GM21528 (cell line): ENCODE measurements around the gene PRKCA.
"Not testable (repeated sequence)": the region's sequence is repeated elsewhere in the genome, so short reads cannot be mapped to it uniquely, and the experiment has no call there.

Experiments
- ATAC-seq: cut with Tn5 transposase; IDR thresholded peaks from one replicate; pipeline ENCODE4 v1.9.1; 2021; ENCODE audit warnings: mild to moderate bottlenecking, moderate library complexity; ENCODE audit not compliant: unreplicated experiment, low FRiP score

Gene PRKCA

DNA sequence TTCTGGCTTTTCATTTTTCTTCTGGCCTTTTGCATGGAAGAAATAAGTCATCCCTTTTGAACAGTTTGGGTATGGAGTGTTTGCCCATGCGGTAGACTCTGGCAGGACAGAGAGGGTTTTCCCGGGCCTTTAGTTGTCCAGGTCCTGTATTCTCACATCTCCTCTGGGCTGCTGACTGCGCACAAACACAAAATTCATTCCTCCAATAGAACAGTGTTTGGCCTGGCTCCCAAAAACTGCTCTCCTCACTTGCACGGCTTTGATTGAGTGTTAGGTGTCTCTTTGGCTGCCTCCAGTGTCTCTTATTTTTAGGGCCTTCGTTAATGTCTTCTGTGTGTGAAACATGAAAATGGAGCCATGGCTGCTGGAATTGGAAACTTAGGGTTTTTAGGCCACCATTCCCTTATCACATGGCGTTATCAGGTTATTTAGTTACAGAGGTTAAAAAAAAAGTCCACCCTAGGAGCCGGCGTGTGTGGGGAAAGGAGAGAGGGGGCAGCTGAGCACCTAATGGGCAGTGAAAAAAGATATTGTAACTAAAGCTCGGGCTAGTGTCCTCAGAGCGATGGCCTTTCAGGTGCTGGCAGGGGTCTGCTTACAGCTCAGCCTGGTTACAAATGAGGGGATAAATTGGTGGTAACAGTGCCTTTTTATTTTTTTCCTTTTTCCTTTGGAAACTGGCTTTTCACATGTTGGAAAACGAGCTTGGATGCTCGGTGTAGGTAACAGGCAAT, 47.3 kb downstream of the PRKCA start:
- no peak for ATAC-seq

DNA sequence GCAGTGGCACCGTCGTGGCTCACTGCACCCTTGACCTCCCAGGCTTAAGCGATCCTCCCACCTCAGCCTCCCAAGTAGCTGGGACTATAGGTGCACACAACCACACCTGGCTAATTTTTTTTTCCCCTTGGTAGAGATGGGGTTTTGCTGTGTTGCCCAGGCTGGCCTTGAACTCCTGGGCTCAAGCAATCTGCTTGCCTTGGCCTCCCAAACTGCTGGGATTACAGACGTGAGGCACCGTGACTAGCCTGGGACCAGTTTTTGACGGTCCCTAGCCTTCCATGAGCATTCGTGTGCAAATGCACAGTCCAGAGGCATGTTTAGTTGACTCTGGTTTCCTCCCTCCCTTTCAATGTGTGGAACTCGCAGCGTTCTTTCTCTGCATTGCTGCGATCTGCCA, 48.2 kb downstream of the PRKCA start:
- not testable (repeated sequence) for ATAC-seq

DNA sequence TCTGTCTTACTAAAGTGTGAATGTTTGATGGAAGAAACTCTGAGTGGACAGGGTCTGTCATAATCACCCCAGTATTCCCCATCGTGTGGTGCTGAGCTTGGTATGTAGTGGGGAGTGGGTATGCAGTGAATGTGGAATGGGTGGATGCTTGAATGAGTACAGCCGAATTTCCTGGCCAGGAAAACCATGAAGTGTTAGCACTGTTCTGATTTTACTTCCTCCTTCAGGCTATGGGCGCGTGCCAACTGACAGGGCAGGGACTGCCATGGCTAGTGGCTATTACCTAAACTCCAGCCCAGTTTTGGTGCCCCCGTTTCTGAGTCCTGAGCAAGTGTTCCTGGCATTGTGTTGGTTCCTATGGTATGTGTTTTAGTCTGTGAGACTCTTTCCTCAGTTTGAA, 48.6 kb downstream of the PRKCA start:
- ATAC-seq, result no peak

DNA sequence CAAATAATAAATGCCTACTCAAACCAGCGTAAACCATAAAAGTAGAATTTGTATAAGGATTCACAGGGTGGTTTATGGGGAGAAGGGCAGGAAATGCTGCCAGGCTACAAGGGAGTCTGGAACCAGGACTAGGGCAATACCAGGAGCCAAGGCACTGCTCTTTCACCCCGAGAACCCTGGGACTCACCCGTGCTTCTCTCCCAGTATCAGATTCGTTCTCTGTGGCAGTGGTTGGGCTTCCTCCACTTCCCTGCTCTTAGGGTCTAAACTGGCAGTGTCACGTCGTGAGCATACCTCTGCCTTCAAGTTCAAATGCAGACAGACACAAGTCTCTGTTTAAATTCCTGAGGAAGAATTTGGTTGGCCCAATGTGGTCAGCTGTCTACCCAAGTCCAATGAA, 49.3 kb downstream of the PRKCA start:
- ATAC-seq, result no peak

DNA sequence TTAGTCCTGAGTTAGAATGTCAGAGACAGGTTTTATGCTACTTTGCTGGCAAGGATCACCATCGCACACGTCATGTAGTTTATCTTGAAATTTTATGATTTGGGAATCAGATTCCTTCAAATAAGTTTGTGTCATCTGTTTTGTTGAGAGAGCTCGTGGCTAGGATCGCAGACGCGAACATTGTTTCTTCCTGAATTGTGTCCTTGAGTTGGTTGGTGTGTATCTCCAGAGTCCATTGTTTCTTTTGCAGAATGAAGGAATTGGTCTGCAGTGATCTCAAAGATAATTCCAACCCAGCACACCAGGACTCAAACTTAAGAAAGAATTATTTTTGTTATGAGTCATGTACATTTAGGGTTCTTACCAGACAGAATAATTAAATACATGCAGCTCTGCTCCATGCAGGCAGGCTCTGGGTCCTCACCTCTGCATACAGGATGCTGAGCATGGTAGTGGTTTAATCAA, 51.6 kb downstream of the PRKCA start:
- ATAC-seq, result no peak

DNA sequence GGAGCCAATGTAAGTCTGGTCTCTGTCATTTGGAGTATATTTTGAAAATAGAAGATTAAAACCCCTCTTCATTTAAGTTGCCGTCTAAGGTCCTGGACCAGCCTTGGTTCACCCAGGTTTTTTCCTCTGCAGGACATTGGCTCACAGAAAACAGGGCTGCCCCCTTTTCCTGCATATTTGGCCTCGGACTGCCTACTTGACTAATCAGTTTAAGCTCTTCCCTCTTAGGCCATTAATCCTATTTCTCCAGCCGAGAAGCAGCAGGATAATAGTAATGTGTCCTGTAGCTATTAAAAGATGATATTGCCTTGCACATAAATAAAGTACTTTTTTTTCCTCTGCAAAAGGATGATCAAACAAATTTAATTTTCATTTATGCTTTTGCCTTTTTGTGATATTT, 52.1 kb downstream of the PRKCA start:
- no peak for ATAC-seq

DNA sequence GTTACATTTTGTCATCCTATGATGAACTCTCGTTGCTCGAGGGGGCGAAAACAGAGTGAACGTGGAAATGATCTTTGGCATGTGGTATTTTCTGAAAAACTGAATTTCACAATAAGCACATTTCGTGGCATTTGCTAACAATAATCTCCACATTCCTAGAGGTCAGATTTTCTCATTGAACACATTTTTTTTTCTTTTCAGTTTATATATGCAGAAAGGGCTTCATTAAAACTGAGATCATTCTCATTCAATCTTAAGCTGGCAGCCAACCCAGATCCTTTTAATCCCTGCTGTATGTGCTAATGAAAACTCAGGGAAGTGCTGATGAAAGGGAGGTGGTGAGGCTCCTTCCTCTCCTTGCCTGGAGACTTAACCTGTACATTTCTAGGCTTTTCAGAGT, 52.6 kb downstream of the PRKCA start:
- no peak for ATAC-seq

DNA sequence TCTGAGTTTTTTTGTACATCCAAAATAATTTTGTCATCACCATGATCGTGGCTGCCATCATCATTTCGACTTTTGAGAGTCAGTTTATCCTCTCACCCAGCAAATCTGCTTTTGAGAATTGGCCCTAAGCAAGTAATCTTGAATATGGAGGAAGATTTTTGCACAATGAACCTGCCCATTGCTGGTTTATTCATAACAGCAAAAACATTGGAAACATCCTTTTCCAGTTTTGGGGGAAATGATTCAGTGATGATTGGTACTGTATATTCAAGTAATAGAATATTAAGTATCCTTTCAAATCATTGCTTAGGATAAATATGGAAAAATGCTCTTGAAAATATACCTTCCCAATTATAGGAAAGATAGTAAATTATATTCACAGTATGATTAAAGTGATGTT, 53.1 kb downstream of the PRKCA start:
- no peak for ATAC-seq

DNA sequence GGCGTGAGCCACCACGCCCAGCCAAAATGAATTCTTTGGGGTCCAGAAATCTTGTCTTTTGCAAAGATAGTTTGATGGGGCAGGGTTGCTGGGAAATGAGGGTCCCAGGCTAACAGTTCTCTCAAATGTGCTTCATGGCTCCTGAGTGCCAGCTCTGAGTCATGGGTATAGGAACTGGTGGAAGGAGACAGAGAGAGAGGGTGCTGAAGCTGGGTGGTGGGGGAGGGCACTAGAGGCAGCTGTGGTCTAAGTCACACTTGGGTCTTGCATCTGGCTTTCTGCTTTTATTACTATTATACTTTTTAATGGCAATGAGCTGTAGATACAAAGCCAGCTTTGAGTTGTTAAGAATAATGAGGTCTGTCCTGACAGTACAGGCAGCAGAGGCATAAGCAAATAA, 54.6 kb downstream of the PRKCA start:
- no peak for ATAC-seq

DNA sequence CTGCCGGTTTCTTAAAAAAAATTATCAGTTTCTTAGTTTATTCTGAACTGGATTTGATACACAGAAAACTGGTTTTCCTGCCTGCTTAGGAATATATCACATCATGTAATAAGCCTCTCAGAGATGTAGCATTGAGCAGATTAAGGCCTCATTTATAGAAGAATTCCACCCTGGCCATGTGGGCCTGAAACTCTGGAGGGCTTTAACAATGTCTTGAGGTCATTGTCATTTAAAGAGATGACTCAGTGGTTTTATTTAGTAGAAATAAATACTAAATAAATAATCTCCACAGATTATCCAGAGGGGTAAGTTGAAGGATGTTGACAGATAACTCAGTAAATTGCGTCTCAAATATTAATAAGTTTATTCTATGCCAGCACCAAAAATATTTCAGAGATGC, 56.9 kb downstream of the PRKCA start:
- ATAC-seq, result no peak

DNA sequence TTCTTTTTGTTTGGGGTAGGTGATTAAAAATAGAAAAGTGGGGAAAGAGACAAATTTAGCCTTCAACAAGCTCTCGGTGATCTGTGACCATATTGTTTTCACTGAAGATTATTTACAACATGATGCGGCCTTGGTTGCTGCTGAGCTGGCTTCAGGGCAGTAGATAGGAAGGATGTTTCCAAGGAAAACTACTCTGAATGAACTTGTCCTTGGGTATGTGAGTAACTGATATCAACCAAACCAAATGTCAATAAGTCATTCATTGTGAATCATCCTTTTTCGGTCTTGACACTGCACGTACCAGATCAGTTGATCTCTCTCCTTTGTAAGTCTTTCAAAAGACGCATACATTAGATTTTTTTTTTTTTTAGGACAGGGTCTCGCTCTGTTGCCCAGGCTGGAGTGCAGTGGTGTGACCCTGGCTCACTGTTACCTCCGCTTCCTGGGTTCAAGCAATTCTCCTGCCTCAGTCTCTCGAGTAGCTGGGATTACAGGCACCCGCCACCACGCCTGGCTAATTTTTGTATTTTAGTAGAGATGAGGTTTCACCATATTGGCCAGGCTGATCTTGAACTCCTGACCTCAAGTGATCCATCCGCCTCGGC, 58.6 kb downstream of the PRKCA start:
- ATAC-seq, result not testable (repeated sequence)

DNA sequence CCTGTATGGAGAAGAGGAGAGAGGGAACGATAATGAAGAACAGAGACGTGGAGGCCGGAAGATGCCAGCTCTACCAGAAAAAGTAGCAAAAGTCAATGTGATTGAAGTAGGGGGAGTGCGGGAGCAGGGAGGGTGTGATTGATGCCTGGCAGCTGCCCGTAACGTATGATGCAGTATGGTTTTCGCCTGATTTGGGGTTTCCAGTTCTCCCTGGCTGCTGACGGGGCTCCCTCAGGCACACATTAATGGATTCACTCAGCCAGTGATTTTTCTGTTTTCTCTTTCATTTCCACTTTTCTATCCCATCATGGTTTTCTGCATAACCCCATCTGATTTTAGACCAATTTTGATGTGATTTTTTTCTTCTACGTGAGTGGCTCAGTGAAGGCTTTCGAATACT, 62.1 kb downstream of the PRKCA start:
- no peak for ATAC-seq

DNA sequence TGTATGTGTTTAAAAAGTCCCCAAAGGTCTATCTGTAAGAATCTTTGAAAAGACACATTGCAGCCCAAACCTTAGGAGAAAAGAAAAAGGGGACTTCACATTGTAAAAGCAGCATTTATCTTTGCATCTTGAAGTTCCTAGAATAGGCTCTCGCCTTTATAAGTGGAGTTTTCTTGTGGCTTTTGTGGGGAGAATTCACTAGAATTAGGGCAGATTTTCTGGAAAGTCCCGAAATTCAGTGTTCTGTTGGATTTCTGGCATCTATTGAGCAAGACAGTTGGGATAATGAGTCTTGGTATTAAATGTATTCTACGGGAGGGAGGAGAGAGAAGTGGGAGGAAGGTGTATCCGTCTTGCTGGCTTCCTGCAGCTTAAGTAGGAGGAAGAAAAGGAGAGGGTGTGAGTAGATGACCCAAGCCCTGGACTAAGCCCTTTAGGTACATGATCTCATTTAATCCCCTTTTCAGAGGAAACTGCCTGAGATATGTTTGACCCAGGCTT, 62.6 kb downstream of the PRKCA start:
- no peak for ATAC-seq

DNA sequence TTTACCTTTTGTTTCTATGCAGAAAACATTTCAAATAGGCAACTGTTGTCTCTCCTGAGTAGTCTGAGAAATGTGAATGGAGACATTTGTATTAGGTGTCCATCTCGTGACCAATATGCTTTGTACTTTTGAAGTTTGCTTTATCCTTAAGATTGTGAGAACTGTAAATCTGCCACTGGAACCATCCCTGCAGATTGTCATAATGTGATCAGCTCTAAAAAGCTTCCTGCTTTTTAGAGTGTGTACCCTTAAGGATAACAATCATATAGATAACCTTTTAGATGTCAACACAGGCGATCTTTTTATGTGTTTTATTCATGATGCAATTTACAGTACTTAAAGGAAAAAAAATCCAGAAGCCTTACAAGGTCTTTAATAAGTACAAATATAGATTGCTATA, 63.5 kb downstream of the PRKCA start:
- no peak for ATAC-seq

DNA sequence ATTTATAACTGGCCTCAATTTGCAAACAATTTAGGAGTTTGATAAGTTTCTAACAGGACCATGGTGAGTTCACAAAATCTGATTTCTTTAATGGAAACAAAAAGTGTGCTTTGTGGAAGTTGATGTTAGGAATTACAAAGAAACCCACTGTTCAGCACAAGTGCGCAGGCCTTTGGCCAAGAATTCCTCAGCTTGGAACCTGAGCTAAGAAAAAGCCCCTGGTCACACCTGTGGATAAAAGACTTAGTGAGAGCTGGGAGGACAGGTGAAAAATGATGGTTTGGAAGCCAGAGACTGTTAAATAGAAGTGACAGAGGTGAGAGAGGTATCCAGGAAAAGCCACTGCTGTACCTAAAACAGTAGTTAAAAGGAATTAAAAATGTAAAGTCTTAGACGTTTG, 64.7 kb downstream of the PRKCA start:
- no peak for ATAC-seq

DNA sequence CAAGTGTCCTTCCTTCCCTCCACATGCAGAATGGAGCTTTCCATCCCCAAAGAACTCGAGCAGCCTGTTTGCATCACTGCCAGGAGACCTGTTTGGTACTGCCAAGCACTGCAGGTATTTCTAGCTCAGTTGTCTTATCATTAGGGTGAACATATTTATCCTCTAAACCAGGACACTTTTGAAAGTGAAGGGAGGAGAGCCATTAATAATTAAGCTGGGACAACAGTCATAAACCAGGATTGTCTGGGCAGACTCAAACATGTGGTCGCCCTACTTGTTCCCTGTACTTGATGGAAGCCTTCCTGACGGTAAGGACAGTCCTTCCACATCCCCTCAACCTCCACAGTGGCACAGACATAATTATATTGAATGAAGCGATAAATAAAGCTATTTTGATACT, 67.4 kb downstream of the PRKCA start:
- ATAC-seq, result no peak

DNA sequence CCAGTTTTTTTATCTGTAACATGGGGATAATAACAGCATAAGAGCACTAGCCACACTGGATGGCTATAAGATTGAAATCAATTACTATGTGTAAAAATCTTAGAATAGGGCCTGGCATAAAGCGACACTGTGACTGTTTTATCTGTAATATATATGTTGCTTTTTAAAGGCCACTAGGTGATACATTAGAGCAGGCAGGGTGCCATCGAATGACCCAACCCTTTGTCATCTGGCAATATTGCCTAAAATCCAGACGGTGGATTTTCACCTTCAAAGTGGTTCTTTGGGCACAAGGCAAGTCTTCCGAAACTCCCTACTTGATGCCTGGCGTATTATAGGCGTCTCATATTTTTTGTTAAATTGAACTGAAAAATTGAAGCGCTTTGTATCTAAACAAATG, 69.1 kb downstream of the PRKCA start:
- ATAC-seq, result no peak

DNA sequence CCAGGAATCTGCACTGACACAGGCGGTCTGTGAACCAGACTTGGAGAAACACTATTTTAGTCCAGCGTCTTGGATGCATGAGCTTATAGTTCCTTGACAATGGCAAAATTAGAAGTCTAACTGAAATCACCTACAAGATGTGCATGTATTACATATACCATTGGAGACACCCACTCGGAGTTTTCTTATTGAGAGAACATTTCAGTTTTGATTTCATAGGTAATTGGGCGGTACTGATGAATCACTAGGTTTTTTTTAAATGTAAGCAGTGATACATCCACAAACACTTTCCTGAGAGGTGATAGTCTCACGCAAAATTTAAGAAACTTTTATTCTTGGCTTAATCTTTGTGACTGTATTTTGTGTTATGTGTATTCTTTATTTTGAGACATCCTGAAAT, 69.8 kb downstream of the PRKCA start:
- ATAC-seq, result no peak

DNA sequence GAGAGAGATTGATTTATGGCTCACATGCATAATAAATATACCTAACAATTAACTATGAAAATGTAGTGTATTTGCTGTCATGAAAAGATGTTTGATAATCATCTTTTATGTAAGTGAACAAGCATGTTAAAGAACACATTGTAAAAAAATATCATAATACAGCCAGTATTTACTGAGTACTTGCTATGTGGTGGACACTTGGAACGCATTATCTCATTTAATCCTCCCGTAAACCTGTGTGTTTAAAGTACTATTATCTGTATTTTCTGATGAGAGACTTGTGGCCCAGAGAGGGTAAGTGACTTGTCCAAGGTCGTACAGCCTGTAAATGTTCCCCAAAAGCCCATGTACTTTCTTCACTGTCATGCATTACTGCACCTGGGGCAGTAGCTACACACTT, 70.7 kb downstream of the PRKCA start:
- no peak for ATAC-seq

DNA sequence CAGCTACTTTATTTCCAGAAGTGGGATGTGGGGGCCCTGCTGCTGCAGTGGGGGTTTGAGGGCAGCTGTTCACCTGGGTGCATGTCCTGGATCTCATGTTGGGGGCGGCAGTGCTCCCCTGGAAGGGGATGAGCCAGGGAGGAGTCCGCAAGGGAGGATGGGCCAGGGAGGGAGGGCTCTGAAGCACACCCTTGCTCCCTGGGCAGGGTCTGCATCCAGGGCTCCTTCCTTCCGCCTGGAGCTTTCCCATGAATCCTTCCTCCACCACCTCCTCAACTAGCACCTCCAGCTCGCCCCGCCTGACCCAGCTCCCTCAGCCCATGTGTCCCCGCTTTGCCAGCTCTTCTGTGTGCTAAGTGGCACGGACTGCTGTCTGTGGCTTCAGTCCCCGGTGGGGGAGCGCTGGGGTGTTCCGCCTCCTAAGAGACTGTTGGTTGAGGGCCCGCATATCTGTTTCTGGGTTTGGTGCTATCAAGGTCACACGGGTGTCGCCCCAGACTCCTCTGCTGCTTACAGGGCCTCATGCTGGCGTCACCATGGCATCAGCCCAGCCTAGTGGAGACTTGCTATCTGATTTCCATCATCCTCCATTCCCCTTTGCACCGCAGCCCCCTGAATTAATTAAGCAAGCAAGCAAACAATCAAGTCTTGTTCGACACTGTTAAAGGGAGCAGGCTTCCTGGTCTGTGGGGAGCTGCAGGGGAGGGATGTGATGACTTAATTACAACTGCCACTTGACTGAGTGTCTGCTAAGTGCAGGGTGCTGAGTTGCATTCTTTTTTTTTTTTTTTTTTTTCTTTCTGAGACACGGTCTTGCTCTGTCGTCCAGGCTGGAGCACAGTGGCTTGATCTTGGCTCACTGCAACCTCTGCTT, 71.8 kb downstream of the PRKCA start:
- ATAC-seq, result no peak

DNA sequence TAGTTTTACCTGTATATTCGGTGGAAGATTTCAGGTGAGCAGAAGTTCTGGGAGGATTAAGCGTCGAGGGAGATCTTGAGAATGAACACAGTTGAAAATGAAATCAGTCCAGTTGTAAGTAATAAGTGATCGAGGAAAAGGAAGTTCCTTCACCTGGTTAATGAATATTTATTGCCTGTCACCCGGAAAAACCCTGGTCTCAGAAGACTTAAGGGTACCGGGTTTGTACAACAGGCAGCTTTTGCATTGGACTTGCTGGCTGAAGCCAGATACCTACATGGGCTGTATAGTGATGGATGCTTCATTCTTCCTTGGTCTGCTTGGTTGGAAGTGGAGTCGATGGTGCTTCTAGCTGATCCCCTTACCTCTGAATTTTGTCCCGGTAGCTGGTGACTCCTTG, 72.7 kb downstream of the PRKCA start:
- ATAC-seq, result no peak
